ENCODE measurements around the gene CCDC13. TPM values are rescaled to one million over a fixed set of nuclear protein-coding genes. Genes with fewer than 3 reads are reported as not detected.

Gene CCDC13
- polyA plus RNA-seq, 2 of the 4 experiments (the other 2 are of a cell fraction): 0.41 to 0.47 TPM

GRCh38 chr3:42723219-42723618, 49.8 kb downstream of the CCDC13 start:
- H3K9me3 ChIP-seq: no peaks in the 10 kb centered on the region
- H3K4me2 ChIP-seq: no peak overlapping the region
- TF ChIP-seq RCOR1 (IDR thresholded peaks at IDR 0.05; ENCODE audit: low read depth, low read length) (no peak), NR3C1 (IDR thresholded peaks at IDR 0.05) (no peak)
- ChIA-PET CTCF (interaction anchor here (1.1 kb wide), 1 partner anchor 11 kb away, joined by 3 read pairs; no protein-coding TSS in a partner anchor), POLR2A (no interaction called here)
- H3K4me1 ChIP-seq: no peaks in the 10 kb centered on the region
- WGBS (ENCODE audit: missing lambda C conversion rate): 37% methylated on average over 2 of the region's 2 CpGs
- DNase-seq (ENCODE audit: low read depth in 1 of 2, low spot score in 1 of 2) (no peak), ATAC-seq (no peak), FAIRE-seq (no peak)
- no peak overlapping the region for H3K27ac ChIP-seq
- no peak overlapping the region for H3K4me3 ChIP-seq

Small RNAs within 50 kb of the gene (small RNA-seq; reads per million reads assigned to genes)
- 0 to 2.1 (median 0.04) reads per million in 6 experiments for gene CCDC13

Other genes starting within 250 kb of the CCDC13 start
- 36.2 and 41.5 TPM in 2 replicates for gene SEC22C, start 191.3 kb downstream of the CCDC13 start, polyA plus RNA-seq (2011; rRNA removed)
- gene SEC22C, start 191.3 kb downstream of the CCDC13 start, polyA plus RNA-seq (2017; fragmentation: RNase III; extraction: RNeasy Plus Mini Kit Qiagen cat#74134 plus additional on column Dnase treatment): 29.8 to 32.9 TPM (median 31.0 TPM) in 3 replicates
- 30.9 and 33.8 TPM in 2 replicates for gene SS18L2, start 182.4 kb downstream of the CCDC13 start, polyA plus RNA-seq (2011; rRNA removed)
- gene SS18L2, start 182.4 kb downstream of the CCDC13 start, polyA plus RNA-seq (2017; fragmentation: RNase III; extraction: RNeasy Plus Mini Kit Qiagen cat#74134 plus additional on column Dnase treatment): 21.8 to 27.6 TPM (median 24.0 TPM) in 3 replicates
- gene NKTR, start 172.6 kb downstream of the CCDC13 start, polyA plus RNA-seq (2011; rRNA removed): 37.0 and 49.3 TPM in 2 replicates
- 16.2 to 17.8 TPM (median 17.7 TPM) in 3 replicates for gene NKTR, start 172.6 kb downstream of the CCDC13 start, polyA plus RNA-seq (2017; fragmentation: RNase III; extraction: RNeasy Plus Mini Kit Qiagen cat#74134 plus additional on column Dnase treatment)
- 2.5 and 3.0 TPM in 2 replicates for gene ZBTB47, start 119.6 kb downstream of the CCDC13 start, polyA plus RNA-seq (2011; rRNA removed)
- 5.2 to 7.1 TPM (median 6.8 TPM) in 3 replicates for gene ZBTB47, start 119.6 kb downstream of the CCDC13 start, polyA plus RNA-seq (2017; fragmentation: RNase III; extraction: RNeasy Plus Mini Kit Qiagen cat#74134 plus additional on column Dnase treatment)
- not detected in 2 replicates for gene KLHL40, start 87.7 kb downstream of the CCDC13 start, polyA plus RNA-seq (2011; rRNA removed)
- gene KLHL40, start 87.7 kb downstream of the CCDC13 start, polyA plus RNA-seq (2017; fragmentation: RNase III; extraction: RNeasy Plus Mini Kit Qiagen cat#74134 plus additional on column Dnase treatment): not detected in 3 replicates
- not detected in 2 replicates for gene HHATL, start 70.5 kb downstream of the CCDC13 start, polyA plus RNA-seq (2011; rRNA removed)
- gene HHATL, start 70.5 kb downstream of the CCDC13 start, polyA plus RNA-seq (2017; fragmentation: RNase III; extraction: RNeasy Plus Mini Kit Qiagen cat#74134 plus additional on column Dnase treatment): not detected in 3 replicates
- 104 and 158 TPM in 2 replicates for gene HIGD1A, start 31.2 kb upstream of the CCDC13 start, polyA plus RNA-seq (2011; rRNA removed)
- 137 to 147 TPM (median 146 TPM) in 3 replicates for gene HIGD1A, start 31.2 kb upstream of the CCDC13 start, polyA plus RNA-seq (2017; fragmentation: RNase III; extraction: RNeasy Plus Mini Kit Qiagen cat#74134 plus additional on column Dnase treatment)
- gene ACKR2, start 36.2 kb upstream of the CCDC13 start, polyA plus RNA-seq (2011; rRNA removed): 0.06 and 0.16 TPM in 2 replicates
- 0.05 TPM in 1 of 3 replicates, not detected in the others for gene ACKR2, start 36.2 kb upstream of the CCDC13 start, polyA plus RNA-seq (2017; fragmentation: RNase III; extraction: RNeasy Plus Mini Kit Qiagen cat#74134 plus additional on column Dnase treatment)
- gene CYP8B1, start 102.6 kb upstream of the CCDC13 start, polyA plus RNA-seq (2011; rRNA removed): not detected in 2 replicates
- not detected in 3 replicates for gene CYP8B1, start 102.6 kb upstream of the CCDC13 start, polyA plus RNA-seq (2017; fragmentation: RNase III; extraction: RNeasy Plus Mini Kit Qiagen cat#74134 plus additional on column Dnase treatment)
- not detected in 2 replicates for gene ZNF662, start 132.9 kb upstream of the CCDC13 start, polyA plus RNA-seq (2011; rRNA removed)
- gene ZNF662, start 132.9 kb upstream of the CCDC13 start, polyA plus RNA-seq (2017; fragmentation: RNase III; extraction: RNeasy Plus Mini Kit Qiagen cat#74134 plus additional on column Dnase treatment): not detected in 3 replicates
- gene GASK1A, start 206.1 kb upstream of the CCDC13 start, polyA plus RNA-seq (2011; rRNA removed): not detected in 2 replicates
- gene GASK1A, start 206.1 kb upstream of the CCDC13 start, polyA plus RNA-seq (2017; fragmentation: RNase III; extraction: RNeasy Plus Mini Kit Qiagen cat#74134 plus additional on column Dnase treatment): not detected in 3 replicates

Data from A549 (cell line).